Metanephros (tissue), 2 donors: ENCODE data around the gene WDR91. TPM values are rescaled to one million over a fixed set of nuclear protein-coding genes. Genes with fewer than 3 reads are reported as not detected.

ENCODE experiments used
- small RNA-seq: library from RNA; depleted of rRNA; stranded (forward); fragments of <200 nt; gene quantifications from one replicate; pipeline ENCODE3, GENCODE V24; 2014; ENCODE audit warnings: low replicate concordance
- total RNA-seq: library from RNA; depleted of rRNA; stranded (reverse); fragments of >200 nt; gene quantifications from one replicate; pipeline ENCODE4 v1.2.3, GENCODE V29; 2014

Gene WDR91
- total RNA-seq: 44.6 TPM

GRCh38 chr7:135211179-135211945, at the start of gene WDR91:
TSS of gene WDR91 (minus strand) at chr7:135211526. CDS start at chr7:135211502, 24 bp downstream.

GRCh38 chr7:135233570-135233969, 22.2 kb upstream of the WDR91 start, which contains the start of gene STRA8:
TSS of gene STRA8 (plus strand) at chr7:135233838. CDS start at chr7:135240525, 6,687 bp downstream.

GRCh38 chr7:135170274-135170997, 40.9 kb downstream of the WDR91 start, which contains the start of gene CYREN:
TSS of gene CYREN (minus strand) at chr7:135170707. CDS start at chr7:135168922, 1,785 bp downstream.

GRCh38 chr7:135147899-135148721, 63.2 kb downstream of the WDR91 start, which contains the start of gene TMEM140:
TSS of gene TMEM140 (plus strand) at chr7:135148072. CDS start at chr7:135164442, 16,370 bp downstream.

Small RNA genes within 50 kb of the gene (small RNA-seq; reads per million reads assigned to genes)
- gene MIR6509: not detected

Other genes with a start within 250 kb of the WDR91 start
- gene AGBL3, start 225.0 kb downstream of the WDR91 start, total RNA-seq: 2.9 TPM
- 8.9 TPM for gene TMEM140, start 63.5 kb downstream of the WDR91 start, total RNA-seq
- 43.5 TPM for gene CYREN, start 40.8 kb downstream of the WDR91 start, total RNA-seq
- gene STRA8, start 22.3 kb upstream of the WDR91 start, total RNA-seq: 0.23 TPM